ENCODE results near the gene MAT2A.
"Not testable (repeated sequence)": the region's sequence is repeated elsewhere in the genome, so short reads cannot be mapped to it uniquely, and the experiment has no call there.

The MAT2A gene

DNA sequence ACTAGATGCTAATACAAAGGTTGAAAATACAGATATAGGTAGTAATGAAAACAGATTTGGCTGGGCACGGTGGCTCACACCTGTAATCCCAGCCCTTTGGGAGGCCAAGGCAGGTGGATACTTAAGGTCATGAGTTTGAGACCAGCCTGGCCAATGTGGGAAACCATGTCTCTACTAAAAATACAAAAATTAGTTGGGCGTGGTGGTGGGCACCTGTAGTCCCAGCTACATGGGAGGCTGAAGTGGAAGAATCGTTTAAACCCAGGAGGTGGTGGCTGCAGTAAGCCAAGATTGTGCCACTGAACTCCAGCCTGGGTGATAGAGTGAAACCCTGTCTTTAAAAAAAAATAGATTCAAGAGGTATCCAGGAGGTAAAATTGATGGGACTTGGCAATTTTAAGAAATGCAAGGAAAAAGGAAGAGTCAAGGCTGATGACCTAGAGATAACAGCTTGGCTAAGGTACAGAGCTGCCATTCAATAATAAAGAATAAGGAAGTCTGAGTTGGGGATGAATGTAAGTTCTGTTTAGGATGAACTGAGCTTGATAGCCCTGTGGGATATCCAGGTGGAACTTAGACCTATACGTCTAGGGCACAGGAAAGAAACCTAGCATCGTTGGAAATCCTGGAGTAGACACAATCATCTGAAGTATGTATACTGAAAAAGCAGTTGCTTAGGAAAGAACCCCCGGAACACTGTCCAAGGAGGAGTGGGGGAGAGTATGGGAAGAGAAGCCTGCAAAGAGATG is 9.1 kb downstream of the MAT2A start:
- DNase-seq, result no peak

DNA sequence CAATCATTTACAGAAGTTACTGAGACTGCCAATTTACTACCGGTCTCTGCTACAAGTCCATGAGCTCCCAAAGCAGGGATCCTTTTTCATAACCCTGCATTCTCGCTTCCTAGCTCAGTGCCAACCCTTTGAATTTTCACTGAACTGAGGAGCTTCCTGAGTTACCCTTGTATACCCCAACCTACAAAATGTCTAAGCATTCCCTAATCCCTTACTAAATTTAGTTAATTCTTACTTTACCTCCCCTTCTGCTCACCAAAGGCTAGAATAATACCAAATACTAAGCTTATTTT is 9.6 kb downstream of the MAT2A start:
- DNase-seq, result no peak

DNA sequence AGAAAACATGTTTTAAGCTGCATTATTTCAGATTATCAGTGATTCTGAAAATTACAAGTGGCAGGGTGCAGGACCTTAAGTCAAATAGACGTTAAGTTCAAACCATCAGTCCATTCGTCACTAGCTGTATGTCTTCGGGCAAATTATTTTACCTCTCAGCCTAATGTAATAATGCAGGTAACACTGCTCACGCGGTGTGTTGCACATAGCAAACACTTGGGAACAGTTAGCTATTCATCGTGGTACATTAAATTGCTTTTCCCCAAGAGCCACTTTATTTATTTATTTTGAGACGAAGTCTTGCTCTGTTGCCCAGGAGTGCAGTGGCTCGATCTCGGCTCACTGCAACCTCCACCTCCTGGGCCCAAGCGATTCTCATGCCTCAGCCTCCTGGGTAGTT is 10.1 kb downstream of the MAT2A start:
- no peak for DNase-seq

DNA sequence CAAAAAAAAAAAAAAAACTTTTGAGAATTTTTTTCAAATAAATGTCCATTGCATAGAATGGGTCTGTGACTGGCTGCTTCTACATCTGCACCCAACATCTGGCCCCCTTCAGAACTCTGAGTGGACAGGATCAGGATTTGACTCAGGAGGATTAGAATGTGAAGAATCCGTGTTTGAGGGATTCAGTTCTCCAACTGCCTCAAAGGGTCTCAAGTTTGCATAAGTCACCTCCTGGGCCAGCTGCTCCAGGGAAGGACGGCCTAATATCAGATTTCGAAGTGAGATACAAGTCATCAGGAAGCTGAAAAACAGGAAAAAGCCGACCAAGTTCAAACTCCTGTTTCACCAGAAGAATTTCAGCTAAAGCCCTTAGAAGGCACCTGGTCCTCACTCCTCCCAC is 10.9 kb downstream of the MAT2A start:
- DNase-seq, result no peak

DNA sequence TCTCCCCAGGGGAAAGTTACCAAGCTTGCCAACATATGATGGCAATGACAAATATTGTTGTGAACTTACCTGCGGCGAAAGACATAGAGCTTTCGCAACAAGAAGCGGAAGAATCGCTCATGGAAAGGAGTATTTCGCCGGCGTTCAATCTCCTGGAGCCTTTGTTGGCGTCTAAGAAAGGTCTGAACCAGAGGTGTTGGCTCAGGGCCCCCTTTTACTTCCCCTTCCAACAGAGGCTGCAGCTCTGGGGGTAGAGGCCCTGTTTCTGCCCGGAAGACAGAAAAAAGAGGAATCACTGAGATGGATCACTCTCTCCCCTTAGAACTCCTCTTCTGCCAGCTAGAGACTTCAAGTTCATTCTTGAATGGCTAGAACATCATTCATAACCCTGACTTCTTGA is 11.5 kb downstream of the MAT2A start:
- DNase-seq, result no peak

DNA sequence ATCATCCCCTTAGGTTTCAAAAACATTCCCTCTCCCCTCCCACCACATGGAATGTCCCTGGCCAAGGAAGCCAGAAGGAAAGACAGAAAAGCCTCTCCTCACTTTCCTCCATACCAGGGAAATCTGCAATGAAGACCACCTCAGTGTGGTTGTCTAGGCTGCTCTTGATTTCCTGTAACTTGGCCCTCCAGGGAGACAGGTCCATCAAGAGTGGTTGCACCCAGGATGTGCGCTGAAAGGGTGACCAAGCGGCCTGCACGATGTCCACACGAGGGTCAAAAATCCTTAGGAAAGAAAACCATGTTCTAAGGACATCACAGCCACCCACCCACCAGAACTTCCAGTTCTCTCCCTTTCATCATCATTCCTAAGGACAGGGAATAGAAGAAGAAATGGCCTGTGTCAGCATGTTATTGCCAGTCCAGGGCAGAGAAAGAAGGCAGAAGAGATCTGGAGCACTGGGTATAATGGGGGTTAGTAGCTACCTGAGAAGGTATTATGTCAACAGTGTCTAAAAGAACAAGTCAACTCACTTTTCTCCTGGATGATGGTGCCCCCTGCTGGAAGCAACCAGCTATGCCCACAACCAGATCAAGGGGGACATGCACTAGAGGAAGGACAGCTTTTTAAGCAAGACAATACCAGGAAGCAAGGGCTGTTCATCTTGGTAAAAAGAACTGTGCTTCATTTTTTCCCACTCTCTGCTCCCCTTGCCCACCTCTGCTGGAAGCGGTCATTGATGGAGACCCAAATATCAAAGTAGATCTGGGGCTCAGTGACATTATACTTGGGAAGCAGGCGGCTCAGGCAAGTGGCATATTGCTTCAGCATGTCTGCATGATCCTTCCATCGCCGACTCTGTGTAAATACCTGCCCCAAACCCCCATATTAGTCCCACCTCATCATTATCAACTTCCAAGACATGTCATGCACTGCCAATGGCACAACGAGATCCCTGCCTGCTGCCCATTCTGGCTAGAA is 13.0 kb downstream of the MAT2A start:
- peak; percentile 92 for DNase-seq

DNA sequence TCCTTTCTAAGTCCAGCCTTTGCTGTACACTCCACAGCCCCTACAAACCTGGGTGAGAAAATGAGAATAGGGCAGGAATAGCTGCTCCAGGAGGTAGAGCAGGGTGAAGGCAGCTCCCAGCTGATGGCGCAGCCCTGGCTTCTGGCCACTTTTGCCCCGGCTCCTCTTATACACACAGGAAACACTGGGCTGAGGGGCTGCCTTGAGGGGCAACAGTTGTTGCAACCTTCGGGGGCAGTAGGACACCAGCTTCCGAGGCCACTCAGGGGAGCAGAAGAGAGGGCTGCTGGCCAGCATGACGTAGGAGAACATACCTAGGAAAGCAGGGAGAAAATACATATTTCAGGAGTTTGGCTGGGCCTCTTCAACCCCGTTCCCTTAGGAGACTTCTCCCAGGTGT is 14.2 kb downstream of the MAT2A start:
- no peak for DNase-seq

DNA sequence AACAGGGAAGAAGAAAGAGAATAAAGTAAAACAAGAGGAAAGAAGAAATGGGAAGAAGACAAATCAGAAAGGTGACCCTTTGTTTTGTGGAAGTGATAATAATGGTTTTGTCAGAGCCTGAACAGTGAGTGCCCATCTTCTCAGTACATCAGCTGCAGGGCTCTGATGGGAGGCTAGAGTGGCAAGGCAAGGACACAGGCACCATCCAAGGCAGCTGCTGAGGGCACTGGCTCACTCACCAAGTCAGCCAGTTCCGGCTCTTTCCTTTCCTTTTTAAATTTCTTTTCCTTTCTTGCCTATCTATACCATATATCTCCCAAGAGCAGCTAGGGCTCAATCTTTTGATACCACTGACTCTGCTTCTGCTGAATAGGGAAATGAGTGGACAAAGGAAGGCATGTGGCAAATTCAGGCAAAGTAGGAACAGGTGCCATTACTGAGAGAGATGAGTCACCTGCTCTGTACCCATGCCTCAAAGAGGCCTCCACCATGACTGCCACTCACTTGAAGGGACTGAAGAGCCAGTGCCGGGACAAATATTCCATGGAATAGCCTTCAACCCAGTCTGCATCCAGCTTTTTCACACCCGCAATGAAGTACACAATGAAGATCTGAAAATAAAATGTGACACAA is 16.1 kb downstream of the MAT2A start:
- no peak for DNase-seq

DNA sequence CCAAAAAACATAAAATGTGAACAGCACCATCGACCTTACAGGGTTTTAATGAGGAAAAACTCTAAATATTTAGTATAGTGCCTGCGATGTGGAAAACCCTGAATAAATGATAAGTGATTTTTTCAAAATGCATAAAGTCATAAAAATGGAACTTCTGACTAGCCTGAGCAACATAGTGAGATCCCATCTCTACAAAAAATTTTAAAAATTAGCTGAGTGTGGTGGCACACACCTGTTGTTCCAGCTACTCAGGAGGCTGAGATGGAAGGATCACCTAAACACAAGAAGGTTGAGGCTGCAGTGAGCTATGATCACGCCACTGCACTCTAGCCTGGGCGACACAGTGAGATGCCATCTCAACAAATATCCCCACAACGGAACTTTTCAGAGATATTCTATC is 18.2 kb downstream of the MAT2A start:
- no peak for DNase-seq

DNA sequence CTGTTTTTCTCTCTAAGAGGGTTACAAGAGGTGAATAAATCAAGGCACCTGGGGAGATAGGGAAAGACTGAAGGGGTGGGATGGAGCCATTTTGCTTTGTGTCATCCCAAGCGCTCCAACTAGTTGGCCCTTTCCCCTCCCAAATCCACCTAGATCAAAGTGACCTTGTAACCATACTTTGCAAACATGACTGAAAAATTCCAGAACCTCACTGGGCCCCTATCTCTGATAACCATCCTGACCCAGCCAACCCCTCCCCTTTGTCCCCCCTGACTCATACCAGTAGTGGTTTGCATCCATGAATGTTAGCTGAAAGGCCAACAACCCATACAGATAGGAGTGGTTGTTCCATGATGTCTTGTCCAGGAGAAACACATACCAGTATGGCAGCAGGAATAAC is 19.2 kb downstream of the MAT2A start:
- DNase-seq, result no peak

DNA sequence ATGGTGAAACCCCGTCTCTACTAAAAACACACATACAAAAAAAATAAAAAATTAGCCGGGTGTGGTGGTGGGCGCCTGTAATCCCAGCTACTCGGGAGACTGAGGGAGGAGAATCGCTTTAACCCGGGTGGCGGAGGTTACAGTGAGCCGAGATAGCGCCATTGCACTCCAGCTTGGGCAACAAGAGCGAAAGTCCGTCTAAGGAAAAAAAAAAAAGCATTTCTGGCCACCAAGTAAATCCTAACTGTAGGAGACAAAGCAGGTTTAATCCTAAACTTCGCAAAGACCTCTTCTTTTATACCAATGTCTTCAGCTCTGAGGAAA is 21.4 kb downstream of the MAT2A start:
- not testable (repeated sequence) for DNase-seq

DNA sequence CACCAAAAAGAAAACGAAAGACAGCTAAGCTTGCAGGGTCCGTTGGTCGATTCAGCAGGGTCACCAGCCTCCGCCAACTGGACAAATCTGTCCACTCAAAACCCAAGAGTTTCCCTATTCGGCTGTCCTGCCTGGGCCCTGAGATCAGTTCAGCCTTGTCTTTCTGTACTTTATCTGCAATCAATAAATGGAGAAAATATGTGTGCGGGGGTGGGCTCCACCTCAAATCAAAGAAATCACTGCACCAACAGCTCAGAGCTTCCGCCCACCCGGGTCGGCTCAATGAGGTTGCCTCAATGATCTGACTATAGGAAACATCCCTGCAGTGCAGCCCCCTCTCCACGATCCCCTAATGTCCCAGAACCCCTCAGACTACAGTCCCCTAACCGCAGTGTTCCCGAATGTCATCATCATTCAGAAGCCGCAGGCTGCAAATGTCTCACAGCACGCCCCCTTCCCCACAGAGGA is 21.9 kb downstream of the MAT2A start:
- peak; percentile 60 for DNase-seq

DNA sequence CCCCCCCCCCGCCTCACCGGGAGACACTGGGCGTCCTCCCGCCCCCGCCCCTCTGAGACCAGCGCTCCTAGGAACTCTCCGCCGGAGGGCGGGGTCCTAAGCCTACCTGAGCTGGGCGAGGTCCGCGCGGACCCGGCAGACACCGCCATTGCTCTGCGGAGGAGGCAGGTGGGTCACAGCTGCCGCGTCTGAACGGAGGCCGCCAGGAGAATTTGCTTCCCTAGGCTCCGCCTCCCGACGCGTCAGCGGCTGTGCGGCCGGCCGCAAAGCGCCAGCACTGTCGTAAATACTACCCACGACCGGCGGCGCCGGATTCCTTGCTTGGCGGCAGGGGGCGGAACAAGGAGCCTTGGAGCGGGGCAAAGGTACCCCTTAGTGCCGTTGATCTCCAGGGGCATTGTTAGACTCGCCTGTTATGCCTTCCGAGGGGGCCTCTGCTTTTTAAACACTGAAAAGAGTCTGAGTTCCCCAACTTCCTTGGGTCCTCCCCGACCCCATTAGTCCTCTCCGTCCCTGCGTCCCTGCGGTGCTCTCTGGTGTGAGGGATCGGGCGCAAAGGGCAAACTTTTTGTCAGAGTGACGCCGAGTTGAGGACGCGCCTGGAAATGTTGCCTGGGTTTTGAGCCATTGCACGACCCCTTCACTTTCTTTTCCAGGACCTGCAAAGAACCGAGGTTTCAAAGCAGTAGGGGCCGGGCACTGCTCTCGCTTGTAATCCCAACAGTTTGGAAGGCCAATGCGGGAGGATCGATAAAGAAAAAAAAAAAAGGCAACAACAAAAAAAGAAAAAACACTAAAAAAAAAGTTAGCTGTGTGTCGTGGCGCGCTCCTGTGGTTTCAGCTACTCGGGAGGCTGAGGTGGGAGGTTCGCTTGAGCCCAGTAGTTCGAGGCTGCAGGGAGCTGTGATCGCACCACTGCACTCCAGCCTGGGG is 22.6 kb downstream of the MAT2A start, which contains the start of gene GGCX:
Gene GGCX (minus strand): TSS at position 214 of the 933 bp plus-strand sequence. CDS start 65 bp downstream, at position 149.
- DNase-seq, result peak; percentile 96

DNA sequence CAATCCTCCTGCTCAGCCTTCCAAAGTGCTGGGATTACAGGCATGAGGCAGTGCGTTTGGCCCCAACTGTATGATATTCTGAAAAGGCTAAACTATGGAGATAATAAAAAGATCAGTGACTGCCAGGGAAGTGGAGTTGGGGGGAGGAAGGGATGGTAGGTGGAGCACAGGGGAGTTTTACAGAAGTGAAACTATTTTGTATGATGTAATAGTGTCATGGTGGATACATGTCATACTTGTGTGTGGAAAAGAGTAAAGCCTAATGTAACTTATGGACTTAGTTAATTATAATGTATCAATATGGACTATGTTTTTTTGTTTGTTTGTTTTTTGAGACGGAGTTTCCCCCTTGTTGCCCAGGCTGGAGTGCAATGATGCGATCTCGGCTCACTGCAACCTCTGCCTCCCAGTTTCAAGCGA is 25.2 kb downstream of the MAT2A start:
- DNase-seq, result no peak

DNA sequence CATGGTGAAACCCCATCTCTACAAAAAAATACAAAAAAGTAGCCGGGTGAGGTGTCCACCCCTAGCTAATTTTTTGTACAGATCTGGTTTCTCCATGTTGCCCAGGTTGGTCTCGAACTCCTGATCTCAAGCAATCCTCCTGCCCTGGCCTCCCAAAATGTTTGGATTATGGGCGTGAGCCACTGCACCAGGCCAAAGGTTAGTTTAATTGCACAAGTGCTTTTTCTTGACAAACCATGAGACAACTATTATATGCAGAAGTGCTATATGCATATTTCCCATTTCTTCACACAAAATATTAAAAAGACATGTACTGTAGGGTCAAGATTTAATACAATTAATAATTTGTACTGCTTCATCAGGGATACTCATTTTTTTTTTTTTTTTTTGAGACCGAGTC is 27.3 kb downstream of the MAT2A start:
- no peak for DNase-seq

DNA sequence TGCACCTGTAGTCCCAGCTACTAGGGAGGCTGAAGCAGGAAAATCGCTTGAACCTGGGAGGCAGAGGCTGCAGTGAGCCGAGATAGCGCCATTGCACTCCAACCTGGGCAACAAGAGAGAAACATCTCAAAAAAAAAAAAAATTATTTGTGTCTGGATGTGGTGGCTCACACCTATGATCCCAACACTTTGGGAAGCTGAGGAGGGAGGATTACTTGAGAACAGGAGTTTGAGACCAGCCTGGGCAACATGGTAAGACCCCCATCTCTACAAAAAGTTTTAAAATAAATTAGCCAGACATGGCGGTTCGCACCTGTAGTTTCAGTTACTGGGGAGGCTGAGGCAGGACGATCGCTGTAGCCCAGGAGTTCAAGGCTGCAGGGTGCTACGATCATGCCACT is 36.8 kb downstream of the MAT2A start:
- no peak for DNase-seq

DNA sequence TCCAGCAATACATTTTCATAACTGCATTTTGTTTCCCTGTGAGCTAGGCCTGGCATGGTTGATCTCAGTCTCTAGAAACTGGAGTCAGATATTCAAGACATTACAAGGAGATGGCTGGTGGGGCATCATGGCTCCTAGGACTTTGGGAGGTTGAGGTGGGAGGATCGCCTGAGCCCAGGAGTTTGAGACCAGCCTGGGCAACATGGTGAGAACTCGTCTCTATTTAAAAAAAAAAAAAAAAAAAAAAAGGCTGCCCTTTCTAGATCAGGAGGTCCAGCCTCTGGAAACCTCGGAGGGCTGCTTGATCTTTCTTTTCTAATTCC is 38.1 kb downstream of the MAT2A start:
- no peak for DNase-seq

DNA sequence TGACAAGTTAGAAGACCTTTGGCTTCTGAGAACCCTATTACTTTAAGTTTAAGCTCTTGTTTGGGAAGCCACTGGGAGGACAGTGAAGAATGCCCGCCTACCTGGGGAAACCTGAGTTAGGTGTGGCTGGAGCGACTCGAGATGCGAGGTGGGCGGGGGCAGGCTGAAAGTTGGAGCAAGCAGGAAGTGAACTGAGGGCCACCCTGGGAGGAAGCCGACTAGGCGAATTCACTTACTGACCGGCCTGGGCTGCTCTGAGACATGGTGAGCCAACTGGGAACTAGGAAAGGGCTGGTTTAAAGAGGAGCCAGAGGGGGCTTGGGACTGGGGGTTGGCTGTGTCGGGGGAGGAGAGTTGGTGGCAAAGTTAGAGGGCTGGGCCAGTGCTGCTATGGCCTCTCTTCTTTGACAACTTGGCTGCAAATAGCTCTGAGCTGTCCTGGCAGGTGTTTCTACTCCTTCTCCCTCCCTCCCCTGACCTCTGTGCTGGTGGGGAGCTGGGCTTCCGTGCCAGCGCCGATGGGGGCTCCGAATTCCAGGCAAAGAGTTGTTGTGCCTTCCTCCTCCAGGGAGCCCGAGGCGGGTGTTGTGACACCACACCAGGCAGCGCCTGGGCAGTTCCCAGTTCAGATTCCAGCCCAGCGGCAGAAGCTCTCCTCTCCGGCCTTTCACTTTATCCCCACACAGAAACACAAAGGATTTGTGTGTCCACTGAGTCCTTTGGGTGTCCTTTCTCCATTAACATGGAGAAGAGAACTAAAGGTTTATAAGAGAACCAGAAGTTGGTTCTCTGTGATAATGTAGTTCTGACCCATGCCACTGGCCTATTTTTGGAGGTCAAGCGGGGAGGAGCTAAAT is 38.6 kb downstream of the MAT2A start, which contains the start of gene VAMP8:
Gene VAMP8 (plus strand): TSS at position 201 of the 857 bp plus-strand sequence. CDS start 61 bp downstream, at position 262.
- DNase-seq, result peak; percentile 76

DNA sequence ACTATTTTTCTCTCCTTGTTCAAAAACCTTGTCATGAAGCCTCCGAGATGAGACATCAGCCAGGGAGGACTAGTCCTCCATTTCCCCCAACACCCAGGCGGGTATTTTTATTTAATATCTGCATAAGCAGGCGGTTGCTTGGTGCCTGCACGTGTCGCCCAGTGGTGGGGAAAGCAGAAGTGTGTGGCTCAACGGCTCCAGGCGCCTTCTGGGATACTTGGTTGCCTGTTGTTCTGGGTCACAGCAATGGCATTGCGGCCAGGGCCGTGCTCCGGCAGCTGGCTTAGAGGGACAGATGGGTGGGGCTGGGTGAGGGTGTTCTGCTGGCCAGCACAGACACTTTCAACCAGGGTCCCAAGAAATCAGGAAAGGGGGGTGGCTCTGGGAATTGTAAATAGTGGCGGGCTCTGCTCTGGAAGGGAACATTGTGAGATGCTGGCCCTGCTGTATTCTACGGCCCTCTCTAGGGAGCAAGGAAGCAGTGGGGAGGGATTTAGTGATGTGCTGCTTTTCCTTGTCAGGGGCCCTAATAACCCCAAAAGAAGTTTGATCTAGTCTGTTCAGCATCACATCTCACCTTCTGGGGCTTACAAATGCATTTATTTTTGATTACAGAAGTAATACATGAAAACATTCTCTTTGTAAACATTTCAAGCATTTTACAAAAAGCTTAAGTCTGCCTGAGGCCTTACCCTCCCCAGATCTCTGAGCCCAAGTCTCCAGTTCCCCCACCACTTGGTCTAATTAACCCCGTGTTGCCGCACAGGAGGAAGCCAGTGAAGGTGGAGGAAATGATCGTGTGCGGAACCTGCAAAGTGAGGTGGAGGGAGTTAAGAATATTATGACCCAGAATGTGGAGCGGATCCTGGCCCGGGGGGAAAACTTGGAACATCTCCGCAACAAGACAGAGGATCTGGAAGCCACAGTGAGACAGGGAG is 39.5 kb downstream of the MAT2A start:
- DNase-seq, result peak; percentile 36

DNA sequence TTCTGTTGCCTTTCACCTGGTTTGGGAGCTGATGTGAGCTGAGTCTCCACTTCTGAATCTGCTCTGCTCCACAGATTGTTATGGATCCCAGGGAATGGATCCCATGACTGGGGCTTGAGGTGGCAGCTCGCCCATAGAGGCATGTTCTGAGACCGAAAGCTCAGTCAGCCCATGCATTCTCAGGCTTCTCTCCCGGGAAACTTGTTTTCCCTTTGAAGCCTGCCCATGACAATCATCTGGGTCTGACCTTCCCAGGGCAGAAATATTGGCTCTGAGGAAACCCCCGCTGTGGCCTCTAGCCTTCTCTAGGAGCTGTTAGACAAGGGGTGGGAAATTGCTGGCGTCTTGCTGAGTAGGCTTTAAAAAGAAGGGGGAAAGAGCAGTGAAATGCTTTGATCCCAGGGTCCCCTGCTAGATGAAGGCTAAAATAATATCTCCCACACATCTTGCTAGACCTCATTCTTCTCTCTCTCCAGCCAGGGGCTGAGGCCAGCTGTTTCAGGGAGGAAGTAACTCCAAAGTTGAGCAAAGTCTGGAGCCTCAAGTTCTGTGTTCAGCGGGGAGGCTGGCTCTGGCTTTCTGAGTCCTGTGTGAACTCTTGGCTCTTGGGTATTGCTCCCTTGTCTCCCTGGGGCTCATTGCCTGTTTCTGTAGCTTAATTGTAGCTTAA is 40.4 kb downstream of the MAT2A start:
- DNase-seq, result no peak

Data from stimulated activated CD8-positive, alpha-beta memory T cell treated with anti-CD3 and anti-CD28 coated beads, Interleukin-4, amount 100 ng/mL, for 48 hours (primary cell).